ENCODE results near the gene RUFY2. TPM values are rescaled to one million over a fixed set of nuclear protein-coding genes. Genes with fewer than 3 reads are reported as not detected.

Gene RUFY2
- total and polyA plus RNA-seq, 9 donors: 11.1 to 36.4 (median 24.9) TPM

DNA sequence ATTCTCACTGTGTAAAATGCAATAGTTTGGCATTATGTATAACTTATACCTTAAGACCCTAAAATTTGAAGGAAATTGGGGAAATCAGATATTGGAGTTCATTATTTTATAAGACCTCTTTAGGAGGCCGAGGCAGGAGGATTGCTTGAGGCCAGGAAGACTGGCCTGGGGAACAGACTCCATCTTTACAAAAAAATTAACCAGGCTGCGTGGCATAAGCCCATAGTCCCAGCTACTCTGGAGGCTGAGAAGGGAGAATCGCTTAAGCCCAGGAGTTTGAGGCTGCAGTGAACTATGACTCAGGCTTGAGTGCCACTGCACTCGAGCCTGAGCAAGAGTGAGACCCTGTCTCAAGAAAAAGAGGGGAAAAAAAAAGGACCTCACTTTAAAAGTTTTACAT, 60.3 kb downstream of the RUFY2 start:
- WGBS, 3 donors: 78 to 90% (median 90%) methylated on average over 4 of the region's 4 CpGs
- TF ChIP-seq, protein P1, sequence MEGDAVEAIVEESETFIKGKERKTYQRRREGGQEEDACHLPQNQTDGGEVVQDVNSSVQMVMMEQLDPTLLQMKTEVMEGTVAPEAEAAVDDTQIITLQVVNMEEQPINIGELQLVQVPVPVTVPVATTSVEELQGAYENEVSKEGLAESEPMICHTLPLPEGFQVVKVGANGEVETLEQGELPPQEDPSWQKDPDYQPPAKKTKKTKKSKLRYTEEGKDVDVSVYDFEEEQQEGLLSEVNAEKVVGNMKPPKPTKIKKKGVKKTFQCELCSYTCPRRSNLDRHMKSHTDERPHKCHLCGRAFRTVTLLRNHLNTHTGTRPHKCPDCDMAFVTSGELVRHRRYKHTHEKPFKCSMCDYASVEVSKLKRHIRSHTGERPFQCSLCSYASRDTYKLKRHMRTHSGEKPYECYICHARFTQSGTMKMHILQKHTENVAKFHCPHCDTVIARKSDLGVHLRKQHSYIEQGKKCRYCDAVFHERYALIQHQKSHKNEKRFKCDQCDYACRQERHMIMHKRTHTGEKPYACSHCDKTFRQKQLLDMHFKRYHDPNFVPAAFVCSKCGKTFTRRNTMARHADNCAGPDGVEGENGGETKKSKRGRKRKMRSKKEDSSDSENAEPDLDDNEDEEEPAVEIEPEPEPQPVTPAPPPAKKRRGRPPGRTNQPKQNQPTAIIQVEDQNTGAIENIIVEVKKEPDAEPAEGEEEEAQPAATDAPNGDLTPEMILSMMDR (IDR thresholded peaks at IDR 0.05): no peak
- TF ChIP-seq EP300 (IDR thresholded peaks at IDR 0.05) (no peak), POLR2A (IDR thresholded peaks at IDR 0.05) (no peak)
- Histone ChIP-seq H3K27ac (no peak overlapping the region), H3K27me3 (no peaks in the 10 kb centered on the region), H3K4me3 (no peak overlapping the region), H3K36me3 (no peaks in the 10 kb centered on the region), H3K9me3 (no peaks in the 10 kb centered on the region), H3K4me1 (ENCODE audit: insufficient read depth) (no peaks in the 10 kb centered on the region)
- no peak for DNase-seq
- intact Hi-C loops (cut with DNase I): no loop called here

DNA sequence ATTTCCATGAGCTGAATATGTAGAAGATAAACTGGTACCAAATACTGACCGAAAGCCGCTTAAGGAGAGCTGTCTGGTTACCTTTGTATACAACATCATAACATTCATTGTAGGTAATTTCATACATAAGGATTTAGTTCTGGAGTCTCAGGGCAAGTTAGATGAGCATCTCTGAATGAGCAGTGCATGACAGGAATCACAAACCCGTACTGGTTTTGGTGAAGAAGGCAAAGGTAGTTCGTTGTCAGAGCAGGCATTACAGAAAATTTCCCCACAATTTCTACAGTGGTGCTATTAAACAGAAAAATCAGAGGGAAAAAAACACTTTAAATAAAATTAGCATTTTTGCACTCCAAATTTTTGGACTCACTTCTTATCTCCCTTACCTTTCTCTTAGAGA, 61.5 kb downstream of the RUFY2 start:
- H3K27ac ChIP-seq: no peak overlapping the region
- DNase-seq: no peak
- no peaks in the 10 kb centered on the region for H3K27me3 ChIP-seq
- H3K36me3 ChIP-seq: no peaks in the 10 kb centered on the region
- WGBS, 3 donors: 80 to 87% (median 86%) methylated on average over 4 of the region's 4 CpGs
- H3K9me3 ChIP-seq: no peaks in the 10 kb centered on the region
- intact Hi-C loops (cut with DNase I): no loop called here
- no peaks in the 10 kb centered on the region for H3K4me1 ChIP-seq (ENCODE audit: insufficient read depth)
- TF ChIP-seq, protein P1 (IDR thresholded peaks at IDR 0.05): no peak
- TF ChIP-seq POLR2A (IDR thresholded peaks at IDR 0.05) (no peak), EP300 (IDR thresholded peaks at IDR 0.05) (no peak)
- no peak overlapping the region for H3K4me3 ChIP-seq

DNA sequence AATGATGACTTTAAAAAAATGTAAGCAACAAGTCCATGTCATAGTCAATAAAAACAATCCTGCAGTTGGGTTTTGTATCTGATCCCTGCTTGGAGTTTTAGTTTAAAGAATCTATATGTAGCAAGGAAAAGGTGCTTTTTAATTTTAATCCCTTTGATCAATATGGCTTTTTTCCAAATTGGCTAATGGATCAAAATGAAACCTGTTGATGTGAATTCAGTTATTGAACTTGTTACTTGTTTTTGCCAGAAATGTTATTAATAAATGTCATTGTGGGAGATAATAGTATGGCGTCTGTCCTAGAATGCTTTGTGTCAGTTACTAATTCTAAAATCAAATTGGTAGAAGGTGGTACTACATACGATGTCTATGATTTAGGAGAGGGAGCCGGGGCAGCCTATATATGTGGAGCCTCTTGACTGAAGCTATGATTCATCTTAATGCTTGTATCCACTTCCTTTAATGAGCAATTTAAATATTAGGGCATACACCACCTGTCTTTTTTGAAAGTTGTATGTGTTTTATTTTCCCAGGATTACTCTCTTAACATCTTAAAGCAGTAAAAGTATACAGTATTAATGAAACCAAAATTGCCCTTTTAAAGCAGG, 64.1 kb downstream of the RUFY2 start:
- Histone ChIP-seq H3K4me1 (ENCODE audit: insufficient read depth) (no peaks in the 10 kb centered on the region), H3K9me3 (no peaks in the 10 kb centered on the region), H3K36me3 (no peaks in the 10 kb centered on the region), H3K27me3 (no peaks in the 10 kb centered on the region), H3K27ac (no peak overlapping the region), H3K4me3 (no peak overlapping the region)
- intact Hi-C loops (cut with DNase I): no loop called here
- WGBS, 3 donors: 81 to 88% (median 86%) methylated on average over 3 of the region's 3 CpGs
- TF ChIP-seq, protein P1 (IDR thresholded peaks at IDR 0.05): no peak
- TF ChIP-seq EP300 (IDR thresholded peaks at IDR 0.05): no peak
- TF ChIP-seq POLR2A (IDR thresholded peaks at IDR 0.05): no peak
- no peak for DNase-seq

DNA sequence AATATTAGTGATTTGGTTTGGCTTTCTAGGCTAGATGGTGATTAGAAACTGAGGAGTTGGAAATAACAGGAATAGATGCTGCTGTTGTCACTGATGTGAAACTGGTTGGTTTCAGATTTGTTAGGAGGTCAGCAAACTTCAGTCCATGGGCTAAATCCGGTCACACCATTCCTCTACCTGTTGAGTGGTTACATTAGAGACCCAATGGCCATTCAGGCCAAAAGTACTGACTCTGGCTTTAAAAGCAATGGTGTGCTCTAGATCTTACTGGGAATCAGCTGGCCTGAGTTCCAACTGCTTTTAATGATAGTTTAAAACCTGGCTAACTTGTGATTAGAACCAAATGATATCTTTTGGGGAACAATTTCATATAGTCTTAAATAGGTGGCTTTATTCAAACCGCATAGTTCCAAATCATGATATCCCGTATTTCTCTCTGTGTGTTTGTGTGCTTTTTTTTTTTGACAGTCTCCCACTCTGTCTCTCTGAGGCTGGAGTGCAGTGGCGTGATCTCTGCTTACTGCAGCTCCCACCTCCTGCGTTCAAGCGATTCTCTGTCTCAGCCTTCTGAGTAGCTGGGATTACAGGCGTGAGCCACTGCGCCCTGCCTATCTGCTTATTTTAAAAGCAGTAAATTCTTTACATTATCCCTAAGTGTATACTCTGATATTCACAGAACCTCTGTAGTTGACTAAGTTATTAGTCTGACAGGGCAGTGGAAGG, 66.6 kb downstream of the RUFY2 start:
- H3K27ac ChIP-seq: no peak overlapping the region
- H3K27me3 ChIP-seq: no peaks in the 10 kb centered on the region
- H3K4me3 ChIP-seq: no peak overlapping the region
- H3K4me1 ChIP-seq (ENCODE audit: insufficient read depth): peaks cover 7% of the 10 kb centered on the region
- no peaks in the 10 kb centered on the region for H3K9me3 ChIP-seq
- intact Hi-C loops (cut with DNase I): no loop called here
- TF ChIP-seq EP300 (IDR thresholded peaks at IDR 0.05) (no peak), POLR2A (IDR thresholded peaks at IDR 0.05) (no peak)
- TF ChIP-seq, protein P1 (IDR thresholded peaks at IDR 0.05): no peak
- H3K36me3 ChIP-seq: no peaks in the 10 kb centered on the region
- DNase-seq: no peak
- WGBS, 3 donors: 85 to 94% (median 87%) methylated on average over 8 of the region's 8 CpGs
